A549 (cell line): ENCODE data around the gene CXCR2. TPM values are rescaled to one million over a fixed set of nuclear protein-coding genes. Genes with fewer than 3 reads are reported as not detected.

Source experiments
- ATAC-seq, 2 experiments: fragments of 200-7000 bp in 1 of 2; fragments of >200 bp in 1 of 2; cut with Nextera tagmentation in 1 of 2; cut with Tn5 transposase in 1 of 2; 3 replicates each; pipeline versions ENCODE4 v1.8.0 to v1.9.1; 2018 to 2020; ENCODE audit warnings: mild to moderate bottlenecking in 1 of 2, moderate library complexity in 1 of 2
- CTCF ChIA-PET: fragments of 300-600 bp; sonication (Branson Sonifier 250); formaldehyde crosslinking; extraction: SDS; loops from one replicate; lab custom pipeline; 2021; ENCODE audit warnings: antibody characterized with exemption, inconsistent platforms; lab: Yijun Ruan, JAX
- POLR2A ChIA-PET: fragments of 350-600 bp; formaldehyde crosslinking; extraction: SDS; loops from one replicate; lab custom pipeline; 2021; ENCODE audit warnings: antibody characterized with exemption, inconsistent platforms; lab: Yijun Ruan, JAX
- DNase-seq, 2 experiments: peaks; one replicate each; pipeline versions ENCODE4 v3.0.0 to v3.0.0-alpha.2; 2011 to 2016; ENCODE audit warnings: low read depth in 1 of 2, low spot score in 1 of 2
- FAIRE-seq: peaks from 2 replicates; lab custom pipeline; 2011; peaks lifted over from hg19 to GRCh38; lab: Jason Lieb, UNC
- H3K27ac ChIP-seq, 2 experiments: fragments of >200 bp; sonication (Bioruptor Twin); formaldehyde crosslinking; 3 replicates each; pipeline ENCODE4 v1.5.1; 2016 to 2017
- H3K4me1 ChIP-seq: fragments of >200 bp; sonication (Bioruptor Twin); formaldehyde crosslinking; 3 replicates; pipeline ENCODE4 v1.6.1; 2016
- H3K4me2 ChIP-seq: fragments of >200 bp; sonication (Bioruptor Twin); formaldehyde crosslinking; 3 replicates; pipeline ENCODE4 v1.6.1; 2016
- H3K4me3 ChIP-seq: fragments of >200 bp; sonication (Bioruptor Twin); formaldehyde crosslinking; 3 replicates; pipeline ENCODE4 v1.5.1; 2016
- H3K9me3 ChIP-seq: fragments of >200 bp; sonication (Bioruptor Twin); formaldehyde crosslinking; 3 replicates; pipeline ENCODE4 v1.6.1; 2016
- CBX8 ChIP-seq: fragments of 200-600 bp; sonication (generic); IDR thresholded peaks from 2 replicates; pipeline ENCODE4 v1.6.1; 2016
- E2F6 ChIP-seq: IDR thresholded peaks from 2 replicates; pipeline ENCODE4 v1.6.1; 2012; ENCODE audit warnings: low read depth, borderline replicate concordance
- ESRRA ChIP-seq: fragments of 150-350 bp; IDR thresholded peaks from 2 replicates; pipeline ENCODE4 v1.6.1; 2014; ENCODE audit warnings: mild to moderate bottlenecking, low read length, borderline replicate concordance
- FOSL2 ChIP-seq, 2 experiments: fragments of 450-650 bp in 1 of 2; fragments of >200 bp in 1 of 2; sonication (Bioruptor Twin) in 1 of 2; formaldehyde crosslinking; IDR thresholded peaks; 2 replicates each; pipeline versions ENCODE4 v1.5.0 to v1.6.1; 2016 to 2020; ENCODE audit warnings: mild to moderate bottlenecking in 1 of 2, moderate library complexity in 1 of 2
- FOXS1 ChIP-seq: fragments of 250-450 bp; sonication (Bioruptor Pico); IDR thresholded peaks from 2 replicates; pipeline ENCODE4 v1.5.0; 2020; ENCODE audit warnings: mild to moderate bottlenecking, moderate library complexity
- GATA3 ChIP-seq: IDR thresholded peaks from 2 replicates; pipeline ENCODE4 v1.6.1; 2012; ENCODE audit warnings: borderline replicate concordance
- HMGXB4 ChIP-seq: fragments of 250-450 bp; sonication (Bioruptor Pico); IDR thresholded peaks from 2 replicates; pipeline ENCODE4 v1.5.0; 2021; ENCODE audit warnings: mild to moderate bottlenecking, moderate library complexity, borderline replicate concordance
- HOXA7 ChIP-seq: fragments of 250-450 bp; sonication (Bioruptor Pico); IDR thresholded peaks from 2 replicates; pipeline ENCODE4 v1.5.0; 2020; ENCODE audit warnings: mild to moderate bottlenecking, moderate library complexity
- HOXB5 ChIP-seq: fragments of 250-450 bp; sonication (Bioruptor Pico); IDR thresholded peaks from 2 replicates; pipeline ENCODE4 v1.5.0; 2020; ENCODE audit warnings: mild to moderate bottlenecking, moderate library complexity
- JUNB ChIP-seq: fragments of >200 bp; sonication (Bioruptor Twin); formaldehyde crosslinking; IDR thresholded peaks from 2 replicates; pipeline ENCODE4 v1.6.1; 2016
- KDM5A ChIP-seq: fragments of 200-600 bp; sonication (generic); IDR thresholded peaks from 2 replicates; pipeline ENCODE4 v1.6.1; 2016; ENCODE audit warnings: antibody characterized with exemption, mild to moderate bottlenecking
- MAFK ChIP-seq: fragments of 450-650 bp; IDR thresholded peaks from 2 replicates; pipeline ENCODE4 v1.6.1; 2014; ENCODE audit not compliant: partially characterized antibody
- MAX ChIP-seq: IDR thresholded peaks from 2 replicates; pipeline ENCODE4 v1.6.1; 2012
- MAZ ChIP-seq: fragments of 150-350 bp; IDR thresholded peaks from 2 replicates; pipeline ENCODE4 v1.6.1; 2014; ENCODE audit warnings: antibody characterized with exemption, low read depth, low read length, borderline replicate concordance
- NFE2L2 ChIP-seq: fragments of 150-350 bp; conservative IDR thresholded peaks from 2 replicates; pipeline ENCODE4 v1.6.1; 2014; ENCODE audit warnings: low read length
- NPAS2 ChIP-seq: fragments of 250-450 bp; sonication (Bioruptor Pico); IDR thresholded peaks from 2 replicates; pipeline ENCODE4 v1.8.0; 2022; ENCODE audit warnings: mild to moderate bottlenecking, moderate library complexity, borderline replicate concordance
- POLR2A ChIP-seq: IDR thresholded peaks from 2 replicates; pipeline ENCODE4 v1.6.1; 2012; ENCODE audit warnings: mild to moderate bottlenecking, low read length
- RAD21 ChIP-seq, 2 experiments: fragments of >200 bp in 1 of 2; sonication (Bioruptor Twin) in 1 of 2; formaldehyde crosslinking in 1 of 2; IDR thresholded peaks in 1 of 2; conservative IDR thresholded peaks in 1 of 2; 2 replicates in 1 of 2; 3 replicates in 1 of 2; pipeline ENCODE4 v1.6.1; 2012 to 2018; ENCODE audit warnings: inconsistent platforms in 1 of 2
- RNF2 ChIP-seq: fragments of 200-600 bp; sonication (generic); IDR thresholded peaks from 2 replicates; pipeline ENCODE4 v1.6.1; 2016; ENCODE audit warnings: low read depth, mild to moderate bottlenecking, antibody characterized with exemption, moderate library complexity, borderline replicate concordance
- SMC3 ChIP-seq: fragments of >200 bp; sonication (Bioruptor Twin); formaldehyde crosslinking; IDR thresholded peaks from 3 replicates; pipeline ENCODE4 v1.6.1; 2018; ENCODE audit warnings: inconsistent platforms
- SREBF2 ChIP-seq: fragments of 450-650 bp; IDR thresholded peaks from 2 replicates; pipeline ENCODE4 v1.6.1; 2014; ENCODE audit warnings: mild to moderate bottlenecking, moderate library complexity
- TFCP2L1 ChIP-seq: fragments of 250-450 bp; sonication (Bioruptor Pico); IDR thresholded peaks from 2 replicates; pipeline ENCODE4 v1.5.0; 2021; ENCODE audit warnings: mild to moderate bottlenecking
- ZC3H11A ChIP-seq: fragments of 450-650 bp; IDR thresholded peaks from 2 replicates; pipeline ENCODE4 v1.6.1; 2014; ENCODE audit warnings: antibody characterized with exemption, mild to moderate bottlenecking
- ZFP36 ChIP-seq: fragments of 450-650 bp; IDR thresholded peaks from 2 replicates; pipeline ENCODE4 v1.6.1; 2014; ENCODE audit warnings: borderline replicate concordance; ENCODE audit not compliant: partially characterized antibody
- ZSCAN20 ChIP-seq: fragments of 250-450 bp; sonication (Bioruptor Pico); IDR thresholded peaks from 2 replicates; pipeline ENCODE4 v1.8.0; 2022; ENCODE audit warnings: mild to moderate bottlenecking, moderate library complexity
- WGBS: methylation state at CpG from one replicate; pipeline ENCODE4 v1.1.6; 2017; ENCODE audit errors: missing lambda C conversion rate; 5-methylcytosine and 5-hydroxymethylcytosine counted together
- polyA plus RNA-seq, 4 experiments: library from polyadenylated mRNA; depleted of rRNA in 3 of 4; stranded (reverse); fragments of >200 nt; fragmentation: RNase III in 1 of 4; extraction: RNeasy Plus Mini Kit Qiagen cat#74134 plus additional on column Dnase treatment in 1 of 4; gene quantifications; 2 replicates in 3 of 4; 3 replicates in 1 of 4; pipeline ENCODE4 v1.2.3, GENCODE V29; 2011 to 2017
- TF ChIP-seq, protein P1 (sequence below): fragments of 150-350 bp; IDR thresholded peaks from 2 replicates; pipeline ENCODE4 v1.6.1; 2014; ENCODE audit warnings: low read depth, mild to moderate bottlenecking, low read length

The CXCR2 gene
- polyA plus RNA-seq, 2 of the 4 experiments (the other 2 are of a cell fraction) = 0.08 TPM; not detected in 1

GRCh38 chr2:218130822-218131221, 5.0 kb downstream of the CXCR2 start:
- no peak for ATAC-seq
- POLR2A ChIA-PET = no interaction called here
- no peaks in the 10 kb centered on the region for H3K9me3 ChIP-seq
- no peak overlapping the region for H3K27ac ChIP-seq
- no peaks in the 10 kb centered on the region for H3K4me1 ChIP-seq
- DNase-seq = no peak
- FAIRE-seq = no peak
- H3K4me2 ChIP-seq = no peak overlapping the region
- H3K4me3 ChIP-seq = no peak overlapping the region
- CTCF ChIA-PET = interaction anchor here (1.1 kb wide), 1 partner anchor 60 kb away, joined by 3 read pairs; no protein-coding TSS in a partner anchor
- peak; percentile 82 for TF ChIP-seq MAFK
- TF ChIP-seq FOXS1 (CRISPR knock-in tag) = no peak

DNA sequence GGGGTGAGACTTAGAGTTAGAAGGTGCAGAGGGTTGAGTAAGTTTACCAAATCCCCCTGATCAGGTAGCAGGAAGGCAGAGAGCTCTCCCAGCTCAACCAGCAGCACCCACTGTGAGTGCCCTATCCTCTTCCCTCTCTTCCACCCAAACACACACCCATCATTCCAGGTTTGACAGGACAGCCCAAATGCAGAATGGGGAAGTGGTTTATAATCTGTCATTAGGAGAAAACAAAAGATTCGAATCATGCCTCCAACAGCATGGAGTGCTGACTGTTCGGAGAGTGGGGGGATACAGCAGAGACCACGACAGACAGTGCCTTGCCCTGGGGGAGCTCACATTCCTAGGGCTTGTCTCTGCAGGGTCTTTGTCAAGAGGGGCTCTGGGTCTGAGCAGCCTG, 11.7 kb downstream of the CXCR2 start:
- H3K4me1 ChIP-seq = no peaks in the 10 kb centered on the region
- H3K4me3 ChIP-seq = no peak overlapping the region
- no peak overlapping the region for H3K27ac ChIP-seq
- ChIA-PET CTCF (no interaction called here), POLR2A (no interaction called here)
- H3K4me2 ChIP-seq = no peak overlapping the region
- no peaks in the 10 kb centered on the region for H3K9me3 ChIP-seq
- FAIRE-seq (no peak), ATAC-seq (no peak), DNase-seq (no peak)
- TF ChIP-seq POLR2A (no peak), MAX (no peak), FOSL2 (IDR thresholded peaks at IDR 0.05) (no peak), FOSL2 (CRISPR knock-in tag; IDR thresholded peaks at IDR 0.05) (no peak), JUNB (no peak), ESRRA (no peak), SMC3 (no peak)
- WGBS = 43% methylated on average over 3 of the region's 3 CpGs

GRCh38 chr2:218138047-218138446, 12.2 kb downstream of the CXCR2 start:
- no peak for DNase-seq
- ATAC-seq = peak in 1 of 2 experiments; percentile 19; a peak in 2 of 6 replicates
- Histone ChIP-seq H3K4me3 (no peak overlapping the region), H3K4me2 (no peak overlapping the region), H3K9me3 (no peaks in the 10 kb centered on the region), H3K27ac (no peak overlapping the region), H3K4me1 (no peaks in the 10 kb centered on the region)
- TF ChIP-seq RAD21 (conservative IDR thresholded peaks at IDR 0.05 in 1 of 2, IDR thresholded peaks at IDR 0.05 in 1 of 2) (no peak), SREBF2 (no peak), RNF2 (no peak), E2F6 (no peak), KDM5A (no peak), HOXA7 (CRISPR knock-in tag) (no peak), ZFP36 (no peak), ESRRA (no peak), MAX (no peak), GATA3 (no peak), SMC3 (no peak), ZC3H11A (no peak), MAZ (no peak), HOXB5 (no peak), ZSCAN20 (no peak), NPAS2 (no peak), CBX8 (no peak), TFCP2L1 (no peak), FOXS1 (CRISPR knock-in tag) (no peak), NFE2L2 (no peak)
- CTCF ChIA-PET = no interaction called here
- WGBS = 29% methylated on average over 4 of the region's 4 CpGs
- POLR2A ChIA-PET = no interaction called here
- no peak for FAIRE-seq

GRCh38 chr2:218145124-218145523, 19.3 kb downstream of the CXCR2 start:
- POLR2A ChIA-PET = no interaction called here
- DNase-seq (no peak), ATAC-seq (no peak), FAIRE-seq (no peak)
- H3K4me1 ChIP-seq = no peaks in the 10 kb centered on the region
- no peak overlapping the region for H3K27ac ChIP-seq
- H3K4me3 ChIP-seq = no peak overlapping the region
- WGBS = 9% methylated on average over 3 of the region's 3 CpGs
- CTCF ChIA-PET = no interaction called here
- no peaks in the 10 kb centered on the region for H3K9me3 ChIP-seq
- H3K4me2 ChIP-seq = no peak overlapping the region
- TF ChIP-seq KDM5A (no peak), HMGXB4 (CRISPR knock-in tag) (no peak)
- TF ChIP-seq, protein P1, sequence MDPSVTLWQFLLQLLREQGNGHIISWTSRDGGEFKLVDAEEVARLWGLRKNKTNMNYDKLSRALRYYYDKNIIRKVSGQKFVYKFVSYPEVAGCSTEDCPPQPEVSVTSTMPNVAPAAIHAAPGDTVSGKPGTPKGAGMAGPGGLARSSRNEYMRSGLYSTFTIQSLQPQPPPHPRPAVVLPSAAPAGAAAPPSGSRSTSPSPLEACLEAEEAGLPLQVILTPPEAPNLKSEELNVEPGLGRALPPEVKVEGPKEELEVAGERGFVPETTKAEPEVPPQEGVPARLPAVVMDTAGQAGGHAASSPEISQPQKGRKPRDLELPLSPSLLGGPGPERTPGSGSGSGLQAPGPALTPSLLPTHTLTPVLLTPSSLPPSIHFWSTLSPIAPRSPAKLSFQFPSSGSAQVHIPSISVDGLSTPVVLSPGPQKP = no peak
